H9 (cell line): ENCODE data around the gene LEO1. TPM values are rescaled to one million over a fixed set of nuclear protein-coding genes. Genes with fewer than 3 reads are reported as not detected.

Experiments
- DNase-seq: peaks from one replicate; pipeline ENCODE4 v3.0.0-alpha.2; 2017
- H2AFZ ChIP-seq: one replicate; pipeline ENCODE4 v1.6.1; 2013; ENCODE audit warnings: mild to moderate bottlenecking, low read length, control low read depth, moderate library complexity
- H2AK5ac ChIP-seq: 2 replicates; pipeline ENCODE4 v1.6.1; 2013; ENCODE audit warnings: low read length, control low read depth, mixed read lengths; ENCODE audit not compliant: insufficient read length
- H2BK120ac ChIP-seq: one replicate; pipeline ENCODE4 v1.6.1; 2013; ENCODE audit warnings: low read depth, mild to moderate bottlenecking, low read length, control low read depth, inconsistent platforms; ENCODE audit not compliant: poor library complexity, severe bottlenecking
- H2BK12ac ChIP-seq: 2 replicates; pipeline ENCODE4 v1.6.1; 2013; ENCODE audit warnings: low read length, control low read depth, mixed read lengths, low read depth; ENCODE audit not compliant: insufficient read length
- H2BK15ac ChIP-seq: 2 replicates; pipeline ENCODE4 v1.6.1; 2013; ENCODE audit warnings: low read depth, low read length, control low read depth
- H2BK20ac ChIP-seq: one replicate; pipeline ENCODE4 v1.6.1; 2013; ENCODE audit warnings: low read depth, mild to moderate bottlenecking, low read length, control low read depth, inconsistent platforms; ENCODE audit not compliant: poor library complexity, severe bottlenecking
- H2BK5ac ChIP-seq: 2 replicates; pipeline ENCODE4 v1.6.1; 2013; ENCODE audit warnings: low read length, control low read depth, mixed read lengths; ENCODE audit not compliant: insufficient read length
- H3K14ac ChIP-seq: 2 replicates; pipeline ENCODE4 v1.6.1; 2013; ENCODE audit warnings: low read length, control low read depth; ENCODE audit not compliant: insufficient read depth
- H3K18ac ChIP-seq: 2 replicates; pipeline ENCODE4 v1.6.1; 2013; ENCODE audit warnings: low read depth, mild to moderate bottlenecking, mixed read lengths, low read length, control low read depth; ENCODE audit not compliant: insufficient read length
- H3K23ac ChIP-seq: 2 replicates; pipeline ENCODE4 v1.6.1; 2013; ENCODE audit warnings: low read length, control low read depth, mixed read lengths, low read depth; ENCODE audit not compliant: insufficient read length
- H3K23me2 ChIP-seq: 2 replicates; pipeline ENCODE4 v1.6.1; 2013; ENCODE audit warnings: low read depth, mild to moderate bottlenecking, mixed read lengths, low read length, control low read depth; ENCODE audit not compliant: insufficient read length, poor library complexity, severe bottlenecking
- H3K27ac ChIP-seq: 2 replicates; pipeline ENCODE4 v1.5.1; 2013; ENCODE audit warnings: low read length, control low read depth, mixed read lengths, low read depth; ENCODE audit not compliant: insufficient read length
- H3K27me3 ChIP-seq: 2 replicates; pipeline ENCODE4 v1.6.1; 2013; ENCODE audit warnings: low read length, control low read depth, inconsistent platforms; ENCODE audit not compliant: insufficient read depth
- H3K4ac ChIP-seq: 2 replicates; pipeline ENCODE4 v1.6.1; 2013; ENCODE audit warnings: low read depth, mild to moderate bottlenecking, control low read depth, inconsistent platforms, low read length, moderate library complexity
- H3K4me1 ChIP-seq: 2 replicates; pipeline ENCODE4 v1.6.1; 2013; ENCODE audit warnings: low read length, control low read depth, inconsistent platforms; ENCODE audit not compliant: insufficient read depth
- H3K4me2 ChIP-seq: 2 replicates; pipeline ENCODE4 v1.6.1; 2013; ENCODE audit warnings: low read length, control low read depth, mixed read lengths; ENCODE audit not compliant: insufficient read length, insufficient read depth
- H3K56ac ChIP-seq: 2 replicates; pipeline ENCODE4 v1.6.1; 2013; ENCODE audit warnings: low read depth, mild to moderate bottlenecking, mixed read lengths, low read length, control low read depth; ENCODE audit not compliant: insufficient read length
- H3K79me1 ChIP-seq: 2 replicates; pipeline ENCODE4 v1.6.1; 2013; ENCODE audit warnings: low read depth, mild to moderate bottlenecking, moderate library complexity, low read length, control low read depth, inconsistent platforms; ENCODE audit not compliant: insufficient read depth, poor library complexity, severe bottlenecking
- H3K79me2 ChIP-seq: 2 replicates; pipeline ENCODE4 v1.6.1; 2013; ENCODE audit warnings: low read length, control low read depth, inconsistent platforms; ENCODE audit not compliant: insufficient read depth
- H3K9ac ChIP-seq: 2 replicates; pipeline ENCODE4 v1.6.1; 2013; ENCODE audit warnings: low read length, control low read depth, mixed read lengths; ENCODE audit not compliant: insufficient read length; ENCODE audit errors: extremely low read depth
- H3K9me3 ChIP-seq: one replicate; pipeline ENCODE4 v1.6.1; 2013; ENCODE audit warnings: low read depth, low read length, inconsistent platforms; ENCODE audit not compliant: control insufficient read depth
- H3T11ph ChIP-seq: one replicate; pipeline ENCODE4 v1.6.1; 2013; ENCODE audit warnings: mild to moderate bottlenecking, low read length, control low read depth, inconsistent platforms
- H4K20me1 ChIP-seq: one replicate; pipeline ENCODE4 v1.6.1; 2013; ENCODE audit not compliant: control insufficient read depth, insufficient read length, insufficient read depth
- H4K5ac ChIP-seq: 2 replicates; pipeline ENCODE4 v1.6.1; 2013; ENCODE audit warnings: low read depth, mild to moderate bottlenecking, mixed read lengths, low read length, control low read depth; ENCODE audit not compliant: insufficient read length
- H4K8ac ChIP-seq: replicated peaks from 2 replicates; pipeline ENCODE4 v1.6.1; 2013; ENCODE audit warnings: low read length, control low read depth, mixed read lengths, low read depth; ENCODE audit not compliant: insufficient read length
- H4K91ac ChIP-seq: 2 replicates; pipeline ENCODE4 v1.6.1; 2013; ENCODE audit warnings: low read depth, mild to moderate bottlenecking, moderate library complexity, mixed read lengths, low read length, control low read depth; ENCODE audit not compliant: insufficient read length
- H3K27ac Mint-ChIP-seq, 3 experiments: 2 replicates in 2 of 3; 3 replicates in 1 of 3; pipeline ENCODE4 v1.8.0; 2020 to 2021; ENCODE audit warnings: mixed read lengths in 3 of 3, mild to moderate bottlenecking in 1 of 3, moderate library complexity in 1 of 3
- H3K27me3 Mint-ChIP-seq: 2 replicates; pipeline ENCODE4 v1.8.0; 2021; ENCODE audit warnings: low read depth, mild to moderate bottlenecking, moderate library complexity, mixed read lengths
- H3K36me3 Mint-ChIP-seq, 3 experiments: 2 replicates in 2 of 3; 3 replicates in 1 of 3; pipeline ENCODE4 v1.8.0; 2020 to 2021; ENCODE audit warnings: low read depth in 3 of 3, mixed read lengths in 3 of 3; ENCODE audit not compliant: insufficient read depth in 1 of 3
- H3K4me1 Mint-ChIP-seq, 2 experiments: 2 replicates each; pipeline ENCODE4 v1.8.0; 2020; ENCODE audit warnings: mixed read lengths in 2 of 2
- H3K4me3 Mint-ChIP-seq, 2 experiments: 2 replicates in 1 of 2; 3 replicates in 1 of 2; pipeline ENCODE4 v1.8.0; 2020 to 2021; ENCODE audit warnings: mild to moderate bottlenecking in 2 of 2, mixed read lengths in 2 of 2, moderate library complexity in 1 of 2
- H3K9me3 Mint-ChIP-seq, 2 experiments: 2 replicates in 1 of 2; 3 replicates in 1 of 2; pipeline ENCODE4 v1.8.0; 2020; ENCODE audit warnings: mild to moderate bottlenecking in 2 of 2, mixed read lengths in 2 of 2, moderate library complexity in 1 of 2
- WGBS: extraction: QIAGEN DNeasy Blood & Tissue Kit; methylation state at CpG from one replicate; pipeline ENCODE4 v1.1.7; 2013; ENCODE audit warnings: missing lambda C conversion rate, low lambda C conversion rate, mixed read lengths; ENCODE audit not compliant: insufficient read length; ENCODE audit errors: extremely low coverage; 5-methylcytosine and 5-hydroxymethylcytosine counted together
- total RNA-seq: library from RNA; stranded (reverse); gene quantifications from 2 replicates; pipeline ENCODE4 v1.2.1, GENCODE V29; 2021
- TF ChIP-seq, protein P1 (sequence below): fragments of 200-600 bp; sonication (generic); conservative IDR thresholded peaks from 3 replicates; pipeline ENCODE4 v1.8.0; 2021; ENCODE audit warnings: antibody characterized with exemption, mild to moderate bottlenecking

Gene LEO1
- total RNA-seq, 1 experiment from 2014 or later, result 30.3 TPM

DNA sequence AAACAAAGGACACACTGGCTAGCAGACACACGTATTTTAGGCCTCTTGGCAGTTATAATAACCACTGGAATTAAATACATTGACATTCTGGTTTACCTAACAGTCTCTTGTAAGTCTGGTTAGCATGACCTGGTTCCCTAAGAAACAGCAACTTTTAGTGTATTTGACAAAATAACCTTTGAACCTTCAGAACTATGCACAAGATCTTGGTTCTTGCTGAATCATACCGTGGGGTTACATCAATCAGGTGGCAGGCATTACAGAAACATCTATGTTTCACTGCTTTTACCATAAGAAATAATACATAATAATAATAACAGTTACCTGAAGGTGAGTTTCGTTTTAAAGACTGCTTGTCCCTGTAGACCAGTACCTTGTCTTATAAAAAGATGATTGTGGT lies 18.8 kb downstream of the LEO1 start:
- Mint-ChIP-seq H3K9me3 (no peaks in the 10 kb centered on the region), H3K4me1 (no peaks in the 10 kb centered on the region), H3K27ac (no peak overlapping the region), H3K4me3 (no peak overlapping the region), H3K27me3 (no peaks in the 10 kb centered on the region), H3K36me3 (peaks cover 35 to 88% (median 80%) of the 10 kb centered on the region in 3 experiments; a peak in 6 of 7 replicates)
- Histone ChIP-seq H3K56ac (no peak overlapping the region), H3K27me3 (no peaks in the 10 kb centered on the region), H4K5ac (no peak overlapping the region), H3K9ac (no peak overlapping the region), H4K20me1 (no peaks in the 10 kb centered on the region), H2BK120ac (no peak overlapping the region), H2AK5ac (no peak overlapping the region), H3T11ph (no peak overlapping the region), H4K8ac (no peak overlapping the region), H3K18ac (no peak overlapping the region), H3K79me2 (no peaks in the 10 kb centered on the region), H3K4me1 (no peaks in the 10 kb centered on the region), H2BK20ac (no peak overlapping the region), H3K9me3 (no peaks in the 10 kb centered on the region), H2BK15ac (no peak overlapping the region), H3K23me2 (no peaks in the 10 kb centered on the region), H3K23ac (no peak overlapping the region), H4K91ac (no peak overlapping the region), H3K14ac (no peak overlapping the region), H2AFZ (no peak overlapping the region), H3K4me2 (no peak overlapping the region), H3K4ac (no peak overlapping the region), H3K27ac (no peak overlapping the region), H2BK5ac (no peak overlapping the region), H2BK12ac (no peak overlapping the region), H3K79me1 (no peaks in the 10 kb centered on the region)
- TF ChIP-seq, protein P1, sequence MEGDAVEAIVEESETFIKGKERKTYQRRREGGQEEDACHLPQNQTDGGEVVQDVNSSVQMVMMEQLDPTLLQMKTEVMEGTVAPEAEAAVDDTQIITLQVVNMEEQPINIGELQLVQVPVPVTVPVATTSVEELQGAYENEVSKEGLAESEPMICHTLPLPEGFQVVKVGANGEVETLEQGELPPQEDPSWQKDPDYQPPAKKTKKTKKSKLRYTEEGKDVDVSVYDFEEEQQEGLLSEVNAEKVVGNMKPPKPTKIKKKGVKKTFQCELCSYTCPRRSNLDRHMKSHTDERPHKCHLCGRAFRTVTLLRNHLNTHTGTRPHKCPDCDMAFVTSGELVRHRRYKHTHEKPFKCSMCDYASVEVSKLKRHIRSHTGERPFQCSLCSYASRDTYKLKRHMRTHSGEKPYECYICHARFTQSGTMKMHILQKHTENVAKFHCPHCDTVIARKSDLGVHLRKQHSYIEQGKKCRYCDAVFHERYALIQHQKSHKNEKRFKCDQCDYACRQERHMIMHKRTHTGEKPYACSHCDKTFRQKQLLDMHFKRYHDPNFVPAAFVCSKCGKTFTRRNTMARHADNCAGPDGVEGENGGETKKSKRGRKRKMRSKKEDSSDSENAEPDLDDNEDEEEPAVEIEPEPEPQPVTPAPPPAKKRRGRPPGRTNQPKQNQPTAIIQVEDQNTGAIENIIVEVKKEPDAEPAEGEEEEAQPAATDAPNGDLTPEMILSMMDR, result no peak
- no peak for DNase-seq
- no CpG with 5 or more reads among the region's 3 CpGs for WGBS
